Upper lobe of left lung (tissue), 6 donors: ENCODE measurements around the gene DNLZ. TPM values are rescaled to one million over a fixed set of nuclear protein-coding genes. Genes with fewer than 3 reads are reported as not detected.

Experiments used
- ATAC-seq, 2 donors: fragments of 200-7000 bp; cut with Tn5 transposase; one replicate each; pipeline ENCODE4 v1.9.1; 2022; ENCODE audit warnings: mild to moderate bottlenecking in 2 of 2, moderate library complexity in 2 of 2; ENCODE audit not compliant: low FRiP score in 2 of 2
- DNase-seq, 2 donors: peaks; one replicate each; pipeline ENCODE4 v3.0.0-alpha.2; 2019 to 2020
- H3K27ac ChIP-seq, 4 donors: fragments of 200-600 bp; sonication (generic); one replicate each; pipeline ENCODE4 v1.5.1; 2016 to 2019
- H3K27me3 ChIP-seq, 4 donors: fragments of 200-600 bp; sonication (generic); one replicate each; pipeline ENCODE4 v1.5.1; 2017 to 2019
- H3K36me3 ChIP-seq, 4 donors: fragments of 200-600 bp; sonication (generic); one replicate each; pipeline ENCODE4 v1.5.1; 2016 to 2019
- H3K4me1 ChIP-seq, 4 donors: fragments of 200-600 bp; sonication (generic); one replicate each; pipeline ENCODE4 v1.5.1; 2018 to 2019
- H3K4me3 ChIP-seq, 4 donors: fragments of 200-600 bp; sonication (generic); one replicate each; pipeline ENCODE4 v1.5.1; 2017 to 2019; ENCODE audit warnings: mild to moderate bottlenecking in 2 of 4, moderate library complexity in 1 of 4
- H3K9me3 ChIP-seq, 4 donors: fragments of 200-600 bp; sonication (generic); one replicate each; pipeline ENCODE4 v1.5.1; 2018 to 2019
- EP300 ChIP-seq, 4 donors: sonication (generic); formaldehyde crosslinking; IDR thresholded peaks; one replicate each; pipeline ENCODE4 v1.5.1; 2017; ENCODE audit warnings: antibody characterized with exemption in 4 of 4, control low read depth in 2 of 4
- POLR2A ChIP-seq, 4 donors: fragments of 450-650 bp; IDR thresholded peaks; one replicate each; pipeline ENCODE4 v1.5.1; 2016 to 2017; ENCODE audit warnings: antibody characterized with exemption in 4 of 4, mild to moderate bottlenecking in 2 of 4
- POLR2AphosphoS5 ChIP-seq, 2 donors: sonication (generic); formaldehyde crosslinking; IDR thresholded peaks; one replicate each; pipeline ENCODE4 v1.5.1; 2017; ENCODE audit warnings: antibody characterized with exemption in 2 of 2
- WGBS, 2 donors: methylation state at CpG; one replicate each; pipeline ENCODE4 v1.1.5; 2017 to 2018; 5-methylcytosine and 5-hydroxymethylcytosine counted together
- total RNA-seq, 6 donors: library from RNA; depleted of rRNA in 4 of 6; stranded (reverse); fragments of >200 nt in 4 of 6; gene quantifications; one replicate each; pipeline versions ENCODE4 v1.1.0 to v1.2.1, GENCODE V29; 2016 to 2021
- TF ChIP-seq, protein P1 (sequence below), 6 experiments: fragments of 450-650 bp in 4 of 6; fragments of 200-600 bp in 2 of 6; sonication (generic) in 2 of 6; IDR thresholded peaks; one replicate each; pipeline ENCODE4 v1.5.1; 2016 to 2019; ENCODE audit warnings: antibody characterized with exemption in 6 of 6
- donor health status: DM: no; HTN: no; CAD: no; lungs with moderate emphysema.
- donor health status: DM: no; HTN: yes; CAD: no; lungs with severe emphysema.

The DNLZ gene
- total RNA-seq, 6 donors from 2014 or later = 5.2 to 35.9 (median 19.4) TPM

DNA sequence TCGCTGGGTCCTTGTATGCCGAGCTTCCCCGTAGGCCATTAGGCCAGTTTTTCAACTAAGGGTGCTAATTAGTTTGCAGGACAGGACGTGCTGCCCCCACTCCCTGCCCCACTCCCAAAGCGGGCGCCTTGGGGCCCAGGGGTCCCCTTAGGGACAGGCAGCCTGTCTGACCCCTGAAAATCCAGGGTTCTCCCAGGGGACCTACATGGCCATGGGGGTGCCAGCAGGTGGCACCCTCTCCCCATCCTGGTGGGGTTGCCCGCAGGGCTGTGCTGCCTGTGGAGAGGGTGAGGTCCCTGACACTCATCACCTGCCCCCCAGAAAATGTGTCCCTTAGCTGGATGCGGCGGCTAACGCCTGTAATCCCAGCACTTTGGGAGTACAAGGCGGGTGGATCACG, 51.1 kb downstream of the DNLZ start:
- peaks cover 0 to 2% (median 0%) of the 10 kb centered on the region in 4 donors for H3K27me3 ChIP-seq
- 64 to 70% methylated on average over 8 to 9 of the region's 12 CpGs for WGBS, 2 donors
- peaks cover 0 to 4% (median 0%) of the 10 kb centered on the region in 4 donors for H3K4me1 ChIP-seq
- no peak for TF ChIP-seq POLR2AphosphoS5 (IDR thresholded peaks at IDR 0.05)
- TF ChIP-seq EP300 (IDR thresholded peaks at IDR 0.05) = no peak
- no peak for TF ChIP-seq POLR2A (IDR thresholded peaks at IDR 0.05)
- TF ChIP-seq, protein P1, sequence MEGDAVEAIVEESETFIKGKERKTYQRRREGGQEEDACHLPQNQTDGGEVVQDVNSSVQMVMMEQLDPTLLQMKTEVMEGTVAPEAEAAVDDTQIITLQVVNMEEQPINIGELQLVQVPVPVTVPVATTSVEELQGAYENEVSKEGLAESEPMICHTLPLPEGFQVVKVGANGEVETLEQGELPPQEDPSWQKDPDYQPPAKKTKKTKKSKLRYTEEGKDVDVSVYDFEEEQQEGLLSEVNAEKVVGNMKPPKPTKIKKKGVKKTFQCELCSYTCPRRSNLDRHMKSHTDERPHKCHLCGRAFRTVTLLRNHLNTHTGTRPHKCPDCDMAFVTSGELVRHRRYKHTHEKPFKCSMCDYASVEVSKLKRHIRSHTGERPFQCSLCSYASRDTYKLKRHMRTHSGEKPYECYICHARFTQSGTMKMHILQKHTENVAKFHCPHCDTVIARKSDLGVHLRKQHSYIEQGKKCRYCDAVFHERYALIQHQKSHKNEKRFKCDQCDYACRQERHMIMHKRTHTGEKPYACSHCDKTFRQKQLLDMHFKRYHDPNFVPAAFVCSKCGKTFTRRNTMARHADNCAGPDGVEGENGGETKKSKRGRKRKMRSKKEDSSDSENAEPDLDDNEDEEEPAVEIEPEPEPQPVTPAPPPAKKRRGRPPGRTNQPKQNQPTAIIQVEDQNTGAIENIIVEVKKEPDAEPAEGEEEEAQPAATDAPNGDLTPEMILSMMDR (IDR thresholded peaks at IDR 0.05) = peak; percentile 42 to 72 (median 60)
- H3K9me3 ChIP-seq = peaks cover 0 to 13% (median 9%) of the 10 kb centered on the region in 4 donors
- H3K36me3 ChIP-seq = no peaks in the 10 kb centered on the region
- H3K4me3 ChIP-seq = no peak overlapping the region
- peak; percentile 38 to 47 for ATAC-seq
- peak in 1 of 2 donors; percentile 77 for DNase-seq
- H3K27ac ChIP-seq = no peak overlapping the region

DNA sequence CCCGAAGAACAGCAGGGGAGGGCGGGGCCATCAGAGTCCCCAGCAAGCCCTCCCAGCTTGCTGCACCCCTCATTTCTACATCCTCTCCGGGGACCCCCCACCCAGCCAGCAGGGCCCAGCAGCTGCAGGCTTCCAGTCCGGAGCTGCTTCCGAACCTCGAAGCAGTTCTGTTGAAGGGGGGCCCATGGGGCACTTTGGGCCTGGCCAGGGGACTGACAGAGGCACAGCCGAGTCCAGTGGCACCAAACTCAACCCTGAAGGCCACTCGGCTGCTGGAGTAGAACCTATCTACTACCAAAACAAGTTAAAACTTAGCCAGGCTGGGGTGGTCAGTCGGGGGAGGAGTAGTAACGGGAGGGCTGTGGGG, 51.6 kb downstream of the DNLZ start:
- H3K36me3 ChIP-seq = no peaks in the 10 kb centered on the region
- H3K27me3 ChIP-seq = peaks cover 0 to 2% (median 0%) of the 10 kb centered on the region in 4 donors
- H3K4me1 ChIP-seq = peaks cover 0 to 4% (median 0%) of the 10 kb centered on the region in 4 donors
- ATAC-seq = no peak
- H3K4me3 ChIP-seq = no peak overlapping the region
- H3K27ac ChIP-seq = no peak overlapping the region
- TF ChIP-seq POLR2A (IDR thresholded peaks at IDR 0.05) (no peak), EP300 (IDR thresholded peaks at IDR 0.05) (no peak), POLR2AphosphoS5 (IDR thresholded peaks at IDR 0.05) (no peak)
- TF ChIP-seq, protein P1 (IDR thresholded peaks at IDR 0.05) = no peak
- 59 to 65% methylated on average over 2 to 10 of the region's 10 CpGs for WGBS, 2 donors
- peaks cover 0 to 13% (median 9%) of the 10 kb centered on the region in 4 donors for H3K9me3 ChIP-seq
- no peak for DNase-seq

GRCh38 chr9:136311051-136312008, 52.2 kb downstream of the DNLZ start:
- Histone ChIP-seq H3K4me3 (peak overlapping the region in 1 of 4 donors; percentile 7), H3K9me3 (peaks cover 0 to 13% (median 9%) of the 10 kb centered on the region in 4 donors), H3K4me1 (peaks cover 0 to 4% (median 0%) of the 10 kb centered on the region in 4 donors), H3K27ac (no peak overlapping the region), H3K36me3 (no peaks in the 10 kb centered on the region), H3K27me3 (peaks cover 0 to 2% (median 0%) of the 10 kb centered on the region in 4 donors)
- 49 to 100% methylated on average over 2 to 17 of the region's 23 CpGs for WGBS, 2 donors
- DNase-seq = peak in 1 of 2 donors; percentile 68
- TF ChIP-seq, protein P1 (IDR thresholded peaks at IDR 0.05) = no peak
- peak in 1 of 4 donors; percentile 13 for TF ChIP-seq POLR2A (IDR thresholded peaks at IDR 0.05)
- no peak for ATAC-seq

DNA sequence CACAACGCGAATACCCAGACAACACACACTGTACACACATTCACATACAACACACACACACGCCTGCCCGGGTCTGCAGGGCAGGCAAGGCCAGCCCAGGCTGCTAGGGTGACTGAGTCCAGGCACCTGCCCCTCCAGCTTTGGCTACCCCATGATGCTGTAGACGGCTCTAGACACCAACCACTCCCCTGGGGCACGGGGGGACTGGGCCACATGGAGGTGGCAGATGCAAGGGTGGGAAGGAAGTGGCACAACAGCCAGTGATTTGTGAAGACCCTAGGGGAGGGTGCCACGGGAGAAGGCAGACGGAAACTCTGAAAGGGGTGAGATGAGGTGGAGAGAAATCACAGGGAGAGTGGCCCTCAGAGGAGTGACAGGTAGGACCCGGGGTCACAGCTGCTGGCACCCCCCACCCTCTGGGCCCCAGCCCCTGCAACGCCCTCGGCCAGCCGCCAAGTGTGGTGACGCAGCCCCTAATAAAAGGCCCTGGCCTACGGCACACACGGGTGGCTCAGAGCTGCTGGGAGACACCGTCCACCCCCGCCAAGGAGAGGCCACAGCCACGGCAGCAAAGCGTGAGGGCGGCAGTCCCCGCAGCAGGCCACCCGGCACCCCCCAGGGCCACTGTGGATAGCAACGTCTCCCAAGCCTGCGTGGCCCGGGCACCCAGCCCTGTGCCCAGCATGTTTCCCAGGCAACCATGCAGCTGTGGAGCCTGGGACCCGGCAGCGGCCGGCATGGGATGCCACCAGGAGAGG, 53.1 kb downstream of the DNLZ start:
- no peak for TF ChIP-seq POLR2A (IDR thresholded peaks at IDR 0.05)
- TF ChIP-seq POLR2AphosphoS5 (IDR thresholded peaks at IDR 0.05) = no peak
- TF ChIP-seq, protein P1 (IDR thresholded peaks at IDR 0.05) = no peak
- TF ChIP-seq EP300 (IDR thresholded peaks at IDR 0.05) = no peak
- peak in 1 of 2 donors; percentile 82 for DNase-seq
- Histone ChIP-seq H3K36me3 (no peaks in the 10 kb centered on the region), H3K27ac (no peak overlapping the region), H3K27me3 (peaks cover 0 to 2% (median 0%) of the 10 kb centered on the region in 4 donors), H3K9me3 (peaks cover 0 to 13% (median 9%) of the 10 kb centered on the region in 4 donors), H3K4me1 (peaks cover 0 to 4% (median 0%) of the 10 kb centered on the region in 4 donors), H3K4me3 (peak overlapping the region in 1 of 4 donors; percentile 7)
- WGBS, 2 donors = 39 to 46% methylated on average over 10 to 20 of the region's 28 CpGs
- ATAC-seq = no peak
